SK-N-SH (cell line): Measurements from ENCODE around the gene MPV17L2.

ENCODE experiments used
- EZH2phosphoT487 ChIP-seq: fragments of 200-600 bp; sonication (generic); IDR thresholded peaks from 2 replicates; pipeline ENCODE4 v1.6.1; 2017; ENCODE audit warnings: low read depth, mixed run types, mild to moderate bottlenecking, antibody characterized with exemption, moderate library complexity, borderline replicate concordance
- FOXJ3 ChIP-seq: sonication (generic); formaldehyde crosslinking; IDR thresholded peaks from 2 replicates; pipeline ENCODE4 v1.5.1; 2020; ENCODE audit warnings: mild to moderate bottlenecking, missing genetic modification reagents
- GATA2 ChIP-seq: sonication (generic); formaldehyde crosslinking; IDR thresholded peaks from 2 replicates; pipeline ENCODE4 v1.5.0; 2020; ENCODE audit warnings: mild to moderate bottlenecking, missing genetic modification reagents
- JUND ChIP-seq: IDR thresholded peaks from 2 replicates; pipeline ENCODE4 v1.4.0; 2012
- MXI1 ChIP-seq: IDR thresholded peaks from 2 replicates; pipeline ENCODE4 v1.6.1; 2012; ENCODE audit warnings: mild to moderate bottlenecking, low read depth, low read length, improper control_type of control experiment
- NRF1 ChIP-seq: IDR thresholded peaks from 2 replicates; pipeline ENCODE4 v1.6.1; 2012; ENCODE audit warnings: low read depth, mild to moderate bottlenecking, low read length
- RAD21 ChIP-seq: IDR thresholded peaks from 2 replicates; pipeline ENCODE4 v1.6.1; 2012; ENCODE audit warnings: mild to moderate bottlenecking, low read length
- RFX5 ChIP-seq: IDR thresholded peaks from 2 replicates; pipeline ENCODE4 v1.6.1; 2012; ENCODE audit warnings: mild to moderate bottlenecking, improper control_type of control experiment, low read length
- TAF1 ChIP-seq: IDR thresholded peaks from 2 replicates; pipeline ENCODE4 v1.6.1; 2012; ENCODE audit warnings: low read depth, mild to moderate bottlenecking, low read length, moderate library complexity, borderline replicate concordance
- YY1 ChIP-seq: IDR thresholded peaks from 2 replicates; pipeline ENCODE4 v1.4.0; 2012; ENCODE audit warnings: low read depth, mild to moderate bottlenecking
- TF ChIP-seq, protein P1 (sequence below): fragments of 200-600 bp; sonication (generic); IDR thresholded peaks from 2 replicates; pipeline ENCODE4 v1.6.1; 2017; ENCODE audit warnings: antibody characterized with exemption, mild to moderate bottlenecking, moderate library complexity
- TF ChIP-seq, protein P2 (sequence below): IDR thresholded peaks from 2 replicates; pipeline ENCODE4; 2012

GRCh38 chr19:18224525-18225354, 31.7 kb downstream of the MPV17L2 start:
- TF ChIP-seq, protein P1, sequence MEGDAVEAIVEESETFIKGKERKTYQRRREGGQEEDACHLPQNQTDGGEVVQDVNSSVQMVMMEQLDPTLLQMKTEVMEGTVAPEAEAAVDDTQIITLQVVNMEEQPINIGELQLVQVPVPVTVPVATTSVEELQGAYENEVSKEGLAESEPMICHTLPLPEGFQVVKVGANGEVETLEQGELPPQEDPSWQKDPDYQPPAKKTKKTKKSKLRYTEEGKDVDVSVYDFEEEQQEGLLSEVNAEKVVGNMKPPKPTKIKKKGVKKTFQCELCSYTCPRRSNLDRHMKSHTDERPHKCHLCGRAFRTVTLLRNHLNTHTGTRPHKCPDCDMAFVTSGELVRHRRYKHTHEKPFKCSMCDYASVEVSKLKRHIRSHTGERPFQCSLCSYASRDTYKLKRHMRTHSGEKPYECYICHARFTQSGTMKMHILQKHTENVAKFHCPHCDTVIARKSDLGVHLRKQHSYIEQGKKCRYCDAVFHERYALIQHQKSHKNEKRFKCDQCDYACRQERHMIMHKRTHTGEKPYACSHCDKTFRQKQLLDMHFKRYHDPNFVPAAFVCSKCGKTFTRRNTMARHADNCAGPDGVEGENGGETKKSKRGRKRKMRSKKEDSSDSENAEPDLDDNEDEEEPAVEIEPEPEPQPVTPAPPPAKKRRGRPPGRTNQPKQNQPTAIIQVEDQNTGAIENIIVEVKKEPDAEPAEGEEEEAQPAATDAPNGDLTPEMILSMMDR: no peak
- no peak for TF ChIP-seq JUND
- no peak for TF ChIP-seq FOXJ3 (CRISPR knock-in tag)
- TF ChIP-seq RAD21: no peak
- TF ChIP-seq YY1: no peak
- TF ChIP-seq EZH2phosphoT487: no peak
- no peak for TF ChIP-seq TAF1
- no peak for TF ChIP-seq GATA2 (CRISPR knock-in tag)
- no peak for TF ChIP-seq RFX5
- TF ChIP-seq, protein P2, sequence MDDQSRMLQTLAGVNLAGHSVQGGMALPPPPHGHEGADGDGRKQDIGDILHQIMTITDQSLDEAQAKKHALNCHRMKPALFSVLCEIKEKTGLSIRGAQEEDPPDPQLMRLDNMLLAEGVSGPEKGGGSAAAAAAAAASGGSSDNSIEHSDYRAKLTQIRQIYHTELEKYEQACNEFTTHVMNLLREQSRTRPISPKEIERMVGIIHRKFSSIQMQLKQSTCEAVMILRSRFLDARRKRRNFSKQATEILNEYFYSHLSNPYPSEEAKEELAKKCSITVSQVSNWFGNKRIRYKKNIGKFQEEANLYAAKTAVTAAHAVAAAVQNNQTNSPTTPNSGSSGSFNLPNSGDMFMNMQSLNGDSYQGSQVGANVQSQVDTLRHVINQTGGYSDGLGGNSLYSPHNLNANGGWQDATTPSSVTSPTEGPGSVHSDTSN: no peak
- TF ChIP-seq MXI1: no peak
- no peak for TF ChIP-seq NRF1
